Mucosa of descending colon (tissue), 3 donors: ENCODE results near the gene FUT3. TPM values are rescaled to one million over a fixed set of nuclear protein-coding genes. Genes with fewer than 3 reads are reported as not detected.

ENCODE experiments used
- ATAC-seq: fragments of 200-7000 bp; cut with Tn5 transposase; one replicate; pipeline ENCODE4 v1.9.1; 2020; ENCODE audit warnings: mild to moderate bottlenecking, moderate library complexity
- DNase-seq, 3 donors: peaks; one replicate each; pipeline ENCODE4 v3.0.0-alpha.2; 2020
- H3K36me3 ChIP-seq: fragments of 200-600 bp; one replicate; pipeline ENCODE4 v1.8.0; 2021; ENCODE audit warnings: low read depth, mild to moderate bottlenecking
- H3K4me1 ChIP-seq: fragments of 200-600 bp; one replicate; pipeline ENCODE4 v1.8.0; 2021; ENCODE audit warnings: low read depth, mild to moderate bottlenecking
- H3K4me3 ChIP-seq: fragments of 200-600 bp; one replicate; pipeline ENCODE4 v1.8.0; 2021; ENCODE audit warnings: mild to moderate bottlenecking
- H3K9me3 ChIP-seq: fragments of 200-600 bp; one replicate; pipeline ENCODE4 v1.8.0; 2021; ENCODE audit warnings: mild to moderate bottlenecking
- intact Hi-C, 2 donors: fragments of 100-400 bp; cut with DNase I in 1 of 2; cut with micrococcal nuclease in 1 of 2; formaldehyde crosslinking; loops; one replicate each; pipeline versions ENCODE4 v1.11.0 to v1.11.1; 2022; cut with DNase I, micrococcal nuclease
- total RNA-seq, 3 donors: library from RNA; stranded (reverse); fragmentation: NEBNext Ultra II Directional in 2 of 3; extraction: Animal tissue kit (Norgen Biotek cat#: 25700) in 2 of 3; gene quantifications; one replicate each; pipeline versions ENCODE4 v1.2.1 to v1.2.4, GENCODE V29; 2021 to 2023
- TF ChIP-seq, protein P1 (sequence below): fragments of 200-600 bp; IDR thresholded peaks from one replicate; pipeline ENCODE4 v1.8.0; 2022; ENCODE audit warnings: antibody characterized with exemption, mild to moderate bottlenecking
- donor health status: DM: no; HTN: no; CAD: no; lungs with moderate emphysema.
- donor health status: DM: no; HTN: no; CAD: no.
- donor health status: DM: no; HTN: yes; CAD: no.

The FUT3 gene
- total RNA-seq, 3 donors from 2014 or later = 128 to 276 (median 215) TPM

DNA sequence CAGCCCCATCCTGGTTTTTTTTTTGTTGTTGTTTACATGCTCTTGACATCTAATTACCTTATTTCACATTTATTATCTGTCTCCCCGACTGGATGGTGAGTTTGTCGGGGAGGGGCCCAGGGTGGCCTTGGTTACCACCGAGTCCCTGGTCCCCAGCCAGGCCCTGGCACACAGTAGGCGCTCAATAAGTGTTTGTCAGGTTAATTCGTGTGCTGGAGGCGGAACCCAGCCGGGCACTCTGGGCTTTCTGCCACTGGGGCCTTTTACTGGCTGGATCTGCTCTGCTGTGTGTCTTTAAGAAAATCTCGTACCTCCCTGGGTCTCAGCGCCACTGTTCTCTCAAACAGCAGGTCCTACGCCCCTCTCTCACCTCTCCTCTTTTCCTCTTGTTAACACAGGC lies 41.8 kb downstream of the FUT3 start:
- TF ChIP-seq, protein P1, sequence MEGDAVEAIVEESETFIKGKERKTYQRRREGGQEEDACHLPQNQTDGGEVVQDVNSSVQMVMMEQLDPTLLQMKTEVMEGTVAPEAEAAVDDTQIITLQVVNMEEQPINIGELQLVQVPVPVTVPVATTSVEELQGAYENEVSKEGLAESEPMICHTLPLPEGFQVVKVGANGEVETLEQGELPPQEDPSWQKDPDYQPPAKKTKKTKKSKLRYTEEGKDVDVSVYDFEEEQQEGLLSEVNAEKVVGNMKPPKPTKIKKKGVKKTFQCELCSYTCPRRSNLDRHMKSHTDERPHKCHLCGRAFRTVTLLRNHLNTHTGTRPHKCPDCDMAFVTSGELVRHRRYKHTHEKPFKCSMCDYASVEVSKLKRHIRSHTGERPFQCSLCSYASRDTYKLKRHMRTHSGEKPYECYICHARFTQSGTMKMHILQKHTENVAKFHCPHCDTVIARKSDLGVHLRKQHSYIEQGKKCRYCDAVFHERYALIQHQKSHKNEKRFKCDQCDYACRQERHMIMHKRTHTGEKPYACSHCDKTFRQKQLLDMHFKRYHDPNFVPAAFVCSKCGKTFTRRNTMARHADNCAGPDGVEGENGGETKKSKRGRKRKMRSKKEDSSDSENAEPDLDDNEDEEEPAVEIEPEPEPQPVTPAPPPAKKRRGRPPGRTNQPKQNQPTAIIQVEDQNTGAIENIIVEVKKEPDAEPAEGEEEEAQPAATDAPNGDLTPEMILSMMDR = no peak
- Histone ChIP-seq H3K4me1 (peaks cover 11% of the 10 kb centered on the region), H3K9me3 (no peaks in the 10 kb centered on the region), H3K36me3 (no peaks in the 10 kb centered on the region), H3K4me3 (no peak overlapping the region)
- ATAC-seq (no peak), DNase-seq (no peak)
- intact Hi-C loops = no loop called here

DNA sequence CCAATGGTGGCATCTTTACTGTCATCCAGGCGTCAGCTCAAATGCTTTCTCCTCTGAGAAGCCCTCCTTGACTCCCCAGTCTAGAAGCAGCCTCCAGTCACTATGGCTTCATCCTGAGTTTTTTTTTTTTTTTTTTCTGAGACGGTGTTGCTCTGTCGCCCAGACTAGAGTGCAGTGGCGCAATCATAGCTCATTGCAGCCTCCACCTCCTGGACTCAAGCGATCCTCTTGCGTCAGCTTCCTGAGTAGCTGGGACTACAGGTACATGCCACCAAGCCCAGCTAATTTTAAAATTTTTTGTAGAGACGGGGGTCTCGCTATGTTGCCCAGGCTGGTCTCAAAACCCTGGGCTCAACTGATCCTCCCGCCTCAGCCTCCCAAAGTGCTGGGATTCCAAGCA lies 42.2 kb downstream of the FUT3 start:
- Histone ChIP-seq H3K4me3 (no peak overlapping the region), H3K9me3 (no peaks in the 10 kb centered on the region), H3K4me1 (peaks cover 15% of the 10 kb centered on the region), H3K36me3 (no peaks in the 10 kb centered on the region)
- TF ChIP-seq, protein P1 = no peak
- DNase-seq = no peak
- intact Hi-C loops = no loop called here
- ATAC-seq = no peak

DNA sequence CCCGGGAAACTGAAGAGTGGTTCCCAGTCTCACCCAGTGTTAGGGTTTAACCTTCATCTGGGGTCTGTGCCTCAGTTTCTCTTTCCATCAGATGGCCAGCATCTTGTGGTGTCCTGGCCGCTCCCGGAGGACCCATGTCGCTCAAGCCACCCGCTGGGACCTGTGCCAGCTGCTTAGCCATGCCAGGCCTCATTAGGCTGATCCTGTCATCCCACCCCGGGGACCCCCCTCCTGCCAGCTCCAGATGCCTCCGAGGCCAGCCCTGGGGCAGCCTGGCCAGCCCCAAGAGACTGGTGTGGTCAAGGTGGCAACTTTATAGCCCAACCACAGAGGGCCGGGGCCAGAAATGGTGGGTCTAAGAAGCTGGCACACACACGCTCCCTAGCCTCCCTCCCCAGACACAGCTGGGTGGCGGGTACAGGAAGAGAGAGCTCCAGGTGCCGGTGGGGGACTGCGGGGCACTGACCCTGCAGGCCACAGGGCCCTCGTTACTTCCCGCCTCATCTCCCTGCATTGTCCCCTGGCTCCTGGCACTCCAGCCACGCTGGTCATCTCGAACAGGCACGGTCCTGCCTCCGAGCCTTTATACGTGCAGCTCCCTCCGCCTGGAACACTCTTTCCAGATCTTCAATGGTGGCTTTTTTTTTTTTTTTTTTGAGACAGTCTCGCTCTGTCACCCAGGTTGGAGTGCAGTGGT lies 43.0 kb downstream of the FUT3 start:
- Histone ChIP-seq H3K36me3 (no peaks in the 10 kb centered on the region), H3K9me3 (no peaks in the 10 kb centered on the region), H3K4me1 (peaks cover 23% of the 10 kb centered on the region), H3K4me3 (no peak overlapping the region)
- intact Hi-C loops = no loop called here
- no peak for ATAC-seq
- no peak for DNase-seq
- TF ChIP-seq, protein P1 = no peak

DNA sequence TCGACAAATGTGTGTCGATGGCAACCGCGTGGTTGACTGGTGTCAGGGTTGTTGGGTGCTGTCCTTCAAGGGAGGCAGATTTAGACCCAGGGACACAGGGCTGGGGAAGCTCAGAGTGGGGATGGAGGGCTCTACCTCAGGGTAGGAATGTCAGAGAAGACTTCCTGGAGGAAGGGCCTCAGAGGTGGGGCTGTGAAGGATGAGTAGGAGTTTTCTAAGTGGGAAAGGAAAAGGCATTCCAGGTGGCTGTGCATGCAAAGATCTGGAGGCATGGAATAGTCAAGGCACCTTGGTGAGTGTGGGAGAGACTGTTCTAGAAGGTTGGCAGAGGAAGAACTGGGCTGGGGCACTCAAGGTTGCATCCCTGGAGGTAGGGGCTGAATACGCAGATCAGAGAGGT lies 44.3 kb downstream of the FUT3 start:
- no peak overlapping the region for H3K4me3 ChIP-seq
- H3K4me1 ChIP-seq = peaks cover 23% of the 10 kb centered on the region
- no peaks in the 10 kb centered on the region for H3K9me3 ChIP-seq
- ATAC-seq (no peak), DNase-seq (no peak)
- intact Hi-C loops = no loop called here
- TF ChIP-seq, protein P1 = no peak
- no peaks in the 10 kb centered on the region for H3K36me3 ChIP-seq

DNA sequence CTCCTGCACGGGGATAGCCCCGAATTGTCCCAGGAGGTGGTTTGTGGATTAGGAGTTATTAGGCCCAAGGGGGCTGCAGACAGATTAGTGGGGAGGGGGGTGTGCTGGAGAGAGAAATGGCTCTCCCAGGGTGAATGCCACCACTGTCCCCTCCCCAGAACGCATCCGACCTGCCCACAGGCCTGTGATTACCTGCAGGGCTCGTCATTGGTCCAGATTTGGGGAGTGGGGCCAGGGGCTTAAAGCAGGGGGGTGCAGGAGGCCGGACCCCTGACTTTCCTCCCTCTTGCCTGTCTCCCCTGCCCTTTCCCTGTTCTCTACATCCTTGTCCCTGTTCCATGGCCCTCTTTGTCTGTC lies 45.1 kb downstream of the FUT3 start:
- intact Hi-C loops = no loop called here
- no peak overlapping the region for H3K4me3 ChIP-seq
- no peaks in the 10 kb centered on the region for H3K9me3 ChIP-seq
- no peaks in the 10 kb centered on the region for H3K36me3 ChIP-seq
- peaks cover 23% of the 10 kb centered on the region for H3K4me1 ChIP-seq
- ATAC-seq = no peak
- no peak for DNase-seq
- TF ChIP-seq, protein P1 = no peak
